Measurements from ENCODE around the gene HSPA4. TPM values are rescaled to one million over a fixed set of nuclear protein-coding genes. Genes with fewer than 3 reads are reported as not detected.
A peak's percentile ranks its signal among the peaks of the same experiment; 100 is the strongest.
"Not testable (repeated sequence)": the region's sequence is repeated elsewhere in the genome, so short reads cannot be mapped to it uniquely, and the experiment has no call there.

The HSPA4 gene
- polyA plus RNA-seq, 1 donor from 2014 or later: 69.5 TPM

DNA sequence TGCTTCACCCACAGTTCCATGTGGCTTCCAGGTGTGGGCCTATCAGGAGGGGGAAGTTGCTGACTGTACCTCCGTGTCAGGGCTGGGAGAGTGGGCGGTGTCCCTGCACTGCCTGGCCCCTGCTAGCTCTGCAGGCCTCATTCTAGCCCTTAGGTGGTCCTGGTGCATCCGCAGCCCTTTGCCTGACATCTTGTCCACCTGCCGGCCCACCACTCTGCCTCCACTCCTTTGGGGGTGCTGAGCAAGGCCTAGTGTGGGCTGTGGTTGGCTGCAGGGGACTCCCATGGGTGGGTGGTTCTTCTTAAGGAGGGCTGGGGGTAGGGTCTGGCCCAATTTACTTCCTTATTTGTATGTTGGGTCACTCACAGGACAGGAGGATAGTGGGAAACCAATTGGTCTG is 66.9 kb downstream of the HSPA4 start:
- no peaks in the 10 kb centered on the region for H3K27me3 Mint-ChIP-seq
- no peaks in the 10 kb centered on the region for H3K36me3 Mint-ChIP-seq
- peaks cover 0 to 6% (median 2%) of the 10 kb centered on the region in 3 donors for H3K4me1 Mint-ChIP-seq
- H3K27ac Mint-ChIP-seq: peak overlapping the region in 1 of 3 donors; percentile 95
- no peak overlapping the region for H3K4me3 Mint-ChIP-seq
- H3K9me3 Mint-ChIP-seq: no peaks in the 10 kb centered on the region

DNA sequence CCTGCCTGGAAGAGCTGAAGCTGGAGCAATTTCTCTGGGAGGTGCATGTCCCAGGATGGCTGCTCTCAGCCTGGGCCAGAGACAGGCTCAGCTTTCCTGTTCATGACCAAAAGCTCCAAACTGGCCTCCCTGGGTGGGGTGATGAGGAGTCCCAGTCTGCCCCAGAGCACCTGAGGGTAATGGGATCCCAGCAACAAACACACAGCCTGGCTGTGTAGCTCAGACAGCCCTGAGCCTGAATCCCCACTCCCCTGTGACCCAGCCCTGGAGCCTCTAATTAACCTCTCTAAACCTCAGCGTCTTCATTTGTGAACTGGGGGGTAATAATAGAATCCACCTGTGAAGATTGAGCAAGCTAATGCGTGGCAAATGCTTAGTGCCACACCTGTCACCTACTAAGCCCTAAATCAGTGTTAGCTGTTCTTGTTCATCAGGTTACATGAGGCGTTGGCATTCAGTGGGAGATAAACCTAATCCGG is 67.5 kb downstream of the HSPA4 start:
- H3K9me3 Mint-ChIP-seq: no peaks in the 10 kb centered on the region
- H3K27me3 Mint-ChIP-seq: peaks cover 2% of the 10 kb centered on the region
- peak overlapping the region in 1 of 3 donors; percentile 31 for H3K27ac Mint-ChIP-seq
- peaks cover 0 to 6% (median 0%) of the 10 kb centered on the region in 3 donors for H3K4me1 Mint-ChIP-seq
- no peak overlapping the region for H3K4me3 Mint-ChIP-seq
- H3K36me3 Mint-ChIP-seq: no peaks in the 10 kb centered on the region

DNA sequence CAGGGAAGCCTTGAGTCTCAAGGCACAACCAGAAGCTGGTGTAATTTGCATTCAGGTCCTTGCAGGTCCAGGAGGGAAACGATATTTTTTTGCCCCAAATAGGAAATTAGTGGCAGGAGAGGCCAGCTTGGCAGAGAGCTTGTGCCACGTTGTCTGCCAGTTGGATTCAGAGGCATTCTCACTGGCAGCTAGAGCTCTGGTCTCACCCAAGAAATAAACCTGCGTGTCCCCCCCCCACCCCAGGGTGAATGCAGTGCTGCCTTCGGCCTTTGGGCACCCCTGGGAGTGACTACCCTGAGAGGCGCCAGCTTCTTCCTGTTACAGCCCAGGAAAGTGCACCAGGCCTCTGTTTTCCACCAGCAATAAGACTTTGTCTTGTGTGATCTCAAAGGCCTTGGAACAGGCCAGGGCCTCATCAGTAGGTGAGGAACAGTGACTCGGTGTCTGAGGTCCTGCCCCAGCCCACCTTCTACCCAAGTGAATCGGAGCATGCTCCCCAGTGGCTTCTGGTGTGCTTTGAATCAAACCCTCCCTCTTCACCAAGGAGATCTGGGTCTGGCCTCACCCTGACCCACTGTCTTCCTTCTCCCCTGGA is 68.4 kb downstream of the HSPA4 start:
- Mint-ChIP-seq H3K27me3 (peaks cover 4% of the 10 kb centered on the region), H3K27ac (no peak overlapping the region), H3K36me3 (no peaks in the 10 kb centered on the region)

DNA sequence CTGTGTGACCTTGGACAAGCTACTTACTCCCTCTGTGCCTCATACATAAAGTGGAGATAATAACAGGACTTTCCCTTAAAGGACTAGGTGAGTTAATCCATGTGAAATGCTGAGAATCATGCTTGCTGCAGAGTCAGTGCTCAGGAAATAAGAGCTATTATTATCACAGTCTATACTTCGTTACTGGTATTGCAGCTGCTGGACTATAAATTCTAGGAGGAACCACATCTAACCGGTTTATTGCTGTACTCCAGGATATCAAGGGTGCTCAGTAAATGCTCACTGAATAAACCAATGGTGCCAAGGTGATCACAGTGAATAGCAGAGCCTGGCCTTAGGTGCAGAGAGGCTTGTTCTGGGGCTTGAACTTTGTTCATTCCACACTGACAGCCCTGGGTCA is 69.3 kb downstream of the HSPA4 start:
- no peaks in the 10 kb centered on the region for H3K9me3 Mint-ChIP-seq
- no peak overlapping the region for H3K27ac Mint-ChIP-seq
- H3K4me3 Mint-ChIP-seq: no peak overlapping the region
- no peaks in the 10 kb centered on the region for H3K36me3 Mint-ChIP-seq
- H3K4me1 Mint-ChIP-seq: no peaks in the 10 kb centered on the region
- peaks cover 6% of the 10 kb centered on the region for H3K27me3 Mint-ChIP-seq

More for the DNA sequence above, 68.4 kb downstream of the HSPA4 start:
- Mint-ChIP-seq H3K4me1 (no peaks in the 10 kb centered on the region), H3K9me3 (no peaks in the 10 kb centered on the region), H3K4me3 (no peak overlapping the region)

DNA sequence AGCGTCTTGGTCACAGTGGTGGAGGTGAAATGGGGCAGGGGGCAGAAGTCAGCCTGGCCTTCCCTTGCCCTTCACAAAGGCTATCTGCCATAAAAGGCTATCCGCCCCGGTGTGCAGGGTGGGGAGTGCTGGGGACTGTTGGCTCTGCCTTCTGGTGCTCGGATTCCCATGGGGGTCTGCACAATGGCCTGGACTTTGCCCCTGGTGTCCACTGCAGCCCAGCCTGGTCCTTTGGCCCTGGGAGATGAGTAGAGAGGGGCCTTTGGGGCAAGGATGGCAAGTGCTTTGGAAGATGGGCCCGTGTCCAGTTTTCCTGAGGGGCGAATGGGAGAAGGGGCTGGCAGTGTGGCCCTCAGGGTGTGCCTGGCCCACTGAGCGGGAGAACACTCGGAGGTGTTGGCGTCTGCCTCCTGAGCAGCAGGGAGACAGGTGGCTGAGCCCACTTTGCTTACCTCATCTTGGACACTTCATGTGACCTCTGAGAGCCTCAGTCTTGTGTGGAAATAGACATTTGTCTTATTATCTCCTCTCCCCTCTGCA is 69.9 kb downstream of the HSPA4 start:
- Mint-ChIP-seq H3K27ac (no peak overlapping the region), H3K4me3 (no peak overlapping the region), H3K4me1 (no peaks in the 10 kb centered on the region), H3K9me3 (no peaks in the 10 kb centered on the region), H3K36me3 (no peaks in the 10 kb centered on the region), H3K27me3 (peaks cover 11% of the 10 kb centered on the region)

DNA sequence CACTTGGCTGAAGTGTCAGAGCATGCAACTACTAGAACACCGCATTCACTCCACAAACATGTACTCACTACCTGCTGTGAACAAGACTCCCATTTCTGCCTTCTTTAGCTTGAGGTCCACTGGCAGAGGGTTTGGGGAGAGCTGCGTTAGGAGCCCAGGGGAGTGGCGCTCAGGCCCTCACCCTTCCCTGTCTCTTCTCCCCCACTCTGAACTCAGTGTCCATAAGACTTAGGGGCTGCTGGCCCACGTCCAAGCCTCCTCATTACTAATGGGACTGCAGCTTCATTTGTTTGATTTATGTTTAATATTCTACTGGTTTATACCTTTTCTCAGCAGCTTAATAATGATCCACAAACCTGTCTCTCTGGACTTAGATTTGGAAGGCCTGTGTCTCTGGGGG is 70.9 kb downstream of the HSPA4 start:
- Mint-ChIP-seq H3K4me3 (no peak overlapping the region), H3K27me3 (peaks cover 15% of the 10 kb centered on the region), H3K4me1 (no peaks in the 10 kb centered on the region), H3K9me3 (no peaks in the 10 kb centered on the region), H3K36me3 (no peaks in the 10 kb centered on the region), H3K27ac (no peak overlapping the region)

DNA sequence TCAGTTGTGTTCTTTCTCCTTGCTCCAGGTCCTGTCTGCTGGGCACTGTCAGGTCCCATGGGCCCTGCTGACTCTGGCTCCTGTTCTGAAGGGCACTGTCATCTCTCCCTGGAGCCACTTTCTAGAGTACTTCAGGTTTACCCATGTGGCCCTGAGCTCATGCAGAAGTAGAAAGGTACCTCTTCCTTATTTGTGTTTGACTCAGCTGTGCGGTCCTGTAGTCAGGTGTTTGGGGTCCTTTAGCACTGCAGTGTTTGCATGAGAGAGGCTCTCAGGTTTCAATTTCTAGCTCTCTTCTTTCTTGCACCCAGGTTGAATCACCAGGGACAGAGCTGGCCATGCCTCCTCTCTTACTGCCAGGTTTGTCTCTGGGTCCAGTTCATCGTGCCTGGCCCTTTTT is 71.5 kb downstream of the HSPA4 start:
- Mint-ChIP-seq H3K27me3 (peaks cover 15% of the 10 kb centered on the region), H3K36me3 (no peaks in the 10 kb centered on the region), H3K27ac (no peak overlapping the region)

DNA sequence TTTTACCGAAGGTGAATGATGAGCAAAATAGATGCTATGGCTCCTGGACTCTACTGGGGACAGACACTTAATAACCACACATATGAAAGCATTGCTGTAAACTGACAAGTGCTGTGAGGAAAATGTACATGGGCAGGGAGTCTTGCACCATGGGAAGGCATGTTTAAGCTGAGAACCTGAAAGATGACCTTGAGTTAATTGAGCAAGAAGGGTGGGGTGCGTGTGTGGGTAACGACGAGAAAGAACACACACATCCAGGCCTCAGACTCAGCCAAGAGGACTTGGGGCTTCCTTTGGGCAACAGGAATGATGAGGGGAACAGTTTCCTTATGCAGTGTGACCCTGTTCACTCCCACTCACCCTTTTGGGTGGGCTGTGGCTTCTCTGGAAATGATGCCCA is 73.1 kb downstream of the HSPA4 start:
- no peak overlapping the region for H3K4me3 Mint-ChIP-seq

More for the DNA sequence above, 71.5 kb downstream of the HSPA4 start:
- Mint-ChIP-seq H3K4me3 (no peak overlapping the region), H3K9me3 (no peaks in the 10 kb centered on the region), H3K4me1 (no peaks in the 10 kb centered on the region)

DNA sequence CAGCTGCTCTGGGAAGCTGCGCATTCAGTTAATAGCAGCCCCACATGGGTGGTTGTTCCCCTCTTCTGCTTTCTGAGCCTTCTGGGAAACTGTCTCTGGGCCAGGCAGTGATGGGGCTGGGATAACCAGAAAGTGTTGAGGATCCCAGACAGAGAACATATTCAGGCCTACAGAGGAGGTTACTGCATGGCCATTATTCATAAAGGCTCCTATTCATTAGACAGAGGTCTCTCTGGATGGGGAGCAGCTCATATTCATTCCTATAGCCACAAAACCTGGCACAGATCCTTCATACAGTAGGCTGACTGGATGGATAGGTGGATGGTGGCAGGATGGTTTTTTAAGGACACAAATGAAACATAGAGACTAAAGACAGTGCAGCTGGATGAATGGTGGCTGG is 76.3 kb downstream of the HSPA4 start:
- Mint-ChIP-seq H3K27me3 (peaks cover 19% of the 10 kb centered on the region), H3K4me3 (no peak overlapping the region), H3K4me1 (no peaks in the 10 kb centered on the region), H3K36me3 (no peaks in the 10 kb centered on the region), H3K9me3 (no peaks in the 10 kb centered on the region), H3K27ac (no peak overlapping the region)

More for the DNA sequence above, 73.1 kb downstream of the HSPA4 start:
- Mint-ChIP-seq H3K9me3 (no peaks in the 10 kb centered on the region), H3K27me3 (peaks cover 18% of the 10 kb centered on the region), H3K4me1 (no peaks in the 10 kb centered on the region), H3K36me3 (no peaks in the 10 kb centered on the region), H3K27ac (no peak overlapping the region)

DNA sequence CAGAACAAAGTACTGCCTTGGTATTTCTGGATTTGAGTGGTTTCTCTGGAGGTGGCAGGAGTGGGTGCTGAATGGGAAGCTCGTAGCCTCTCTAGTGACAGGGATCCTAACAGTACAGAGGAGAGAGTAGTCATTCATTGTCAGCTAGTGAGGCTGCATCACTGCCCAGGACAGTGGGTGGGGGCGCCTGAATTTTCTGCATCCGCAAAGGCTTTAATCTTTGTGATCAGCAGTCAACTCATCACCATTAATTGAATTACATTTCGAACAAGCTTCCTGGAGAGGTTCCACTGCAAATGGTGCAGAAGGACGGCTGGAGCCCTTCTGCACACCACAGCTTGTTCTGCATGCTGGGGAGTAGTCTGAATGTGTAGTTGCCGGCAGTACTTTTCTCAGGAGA is 77.5 kb downstream of the HSPA4 start:
- Mint-ChIP-seq H3K36me3 (no peaks in the 10 kb centered on the region), H3K4me3 (no peak overlapping the region), H3K9me3 (no peaks in the 10 kb centered on the region), H3K4me1 (no peaks in the 10 kb centered on the region), H3K27me3 (peaks cover 17% of the 10 kb centered on the region), H3K27ac (no peak overlapping the region)

DNA sequence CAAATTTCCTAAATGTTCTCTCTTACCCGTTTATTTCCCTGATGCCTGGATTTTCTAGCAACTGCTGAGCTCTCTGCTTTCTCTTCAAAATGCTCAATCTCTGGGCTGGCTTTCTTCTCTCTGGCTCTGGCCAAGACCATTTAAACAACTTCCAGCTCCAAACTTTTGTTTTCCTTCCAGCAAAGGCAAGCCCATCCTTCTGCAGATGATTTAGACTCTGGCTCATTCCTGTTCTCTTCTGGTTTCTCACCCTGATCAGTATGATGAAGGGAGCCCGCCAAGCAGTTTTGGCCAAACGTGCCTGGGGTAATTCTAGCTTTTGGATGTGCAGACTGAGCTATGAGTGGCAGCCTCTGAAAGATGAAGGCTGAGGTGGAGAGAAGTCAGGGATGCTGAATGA is 78.1 kb downstream of the HSPA4 start:
- Mint-ChIP-seq H3K36me3 (no peaks in the 10 kb centered on the region), H3K27ac (no peak overlapping the region), H3K27me3 (peaks cover 17% of the 10 kb centered on the region), H3K4me1 (no peaks in the 10 kb centered on the region), H3K9me3 (no peaks in the 10 kb centered on the region), H3K4me3 (no peak overlapping the region)

DNA sequence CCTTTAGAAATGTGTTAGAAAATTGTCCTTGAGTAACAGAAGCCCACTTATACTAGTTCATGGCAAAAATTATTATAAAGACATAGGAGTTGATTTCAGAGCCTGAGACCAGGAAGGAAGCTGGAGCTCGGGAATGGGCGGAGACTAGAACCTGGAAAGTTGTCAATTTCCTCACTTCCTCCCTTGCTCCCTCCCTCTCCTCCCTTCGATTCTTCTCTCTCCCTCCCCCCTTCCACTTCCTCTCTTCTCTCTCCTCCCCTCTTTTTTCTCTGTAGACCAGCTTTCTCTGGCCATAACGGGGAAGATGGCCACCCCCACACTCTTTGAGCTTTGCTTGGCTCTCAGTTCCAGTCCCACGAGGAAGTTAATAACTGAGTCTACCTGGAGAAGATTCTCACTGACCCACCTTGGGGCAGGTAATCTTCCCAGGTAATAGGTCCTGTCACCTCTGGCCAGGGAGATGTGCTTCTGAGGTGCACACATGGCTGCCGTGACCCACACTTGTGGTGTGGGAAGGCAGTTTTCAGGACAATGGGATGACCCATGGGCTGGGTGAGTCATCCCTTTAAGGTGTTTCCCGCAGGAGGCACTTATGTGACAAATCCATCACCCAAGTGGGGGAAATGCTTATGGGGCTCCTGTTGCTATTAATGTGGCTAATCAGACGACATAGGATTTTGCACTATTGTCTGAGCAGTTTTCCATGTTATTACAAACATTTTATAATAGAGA is 78.7 kb downstream of the HSPA4 start:
- H3K27ac Mint-ChIP-seq: no peak overlapping the region
- H3K4me1 Mint-ChIP-seq: no peaks in the 10 kb centered on the region
- H3K9me3 Mint-ChIP-seq: no peaks in the 10 kb centered on the region
- H3K36me3 Mint-ChIP-seq: no peaks in the 10 kb centered on the region
- H3K4me3 Mint-ChIP-seq: no peak overlapping the region
- H3K27me3 Mint-ChIP-seq: peaks cover 14% of the 10 kb centered on the region

DNA sequence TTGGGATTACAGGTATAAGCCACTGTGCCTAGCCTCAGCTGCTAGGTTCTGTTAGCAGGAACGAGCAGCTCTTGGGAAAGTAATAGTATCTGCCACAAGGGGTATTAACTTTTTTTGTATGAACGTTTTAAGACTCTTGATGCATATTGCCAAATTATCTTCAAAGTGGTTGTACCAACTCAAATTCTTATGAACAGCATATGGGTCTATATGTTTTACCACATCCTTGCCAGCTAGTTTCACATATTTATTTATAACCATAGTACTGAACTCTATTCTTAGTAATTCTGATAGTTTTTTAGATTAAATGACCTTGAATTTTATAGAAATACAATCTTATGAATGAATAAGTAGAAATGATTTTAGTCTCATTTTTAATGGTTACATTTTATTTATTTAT is 80.9 kb downstream of the HSPA4 start:
- no peak overlapping the region for H3K27ac Mint-ChIP-seq
- H3K9me3 Mint-ChIP-seq: peaks cover 0 to 6% (median 0%) of the 10 kb centered on the region in 3 donors
- no peak overlapping the region for H3K4me3 Mint-ChIP-seq
- no peaks in the 10 kb centered on the region for H3K4me1 Mint-ChIP-seq
- peaks cover 4% of the 10 kb centered on the region for H3K27me3 Mint-ChIP-seq
- no peaks in the 10 kb centered on the region for H3K36me3 Mint-ChIP-seq

DNA sequence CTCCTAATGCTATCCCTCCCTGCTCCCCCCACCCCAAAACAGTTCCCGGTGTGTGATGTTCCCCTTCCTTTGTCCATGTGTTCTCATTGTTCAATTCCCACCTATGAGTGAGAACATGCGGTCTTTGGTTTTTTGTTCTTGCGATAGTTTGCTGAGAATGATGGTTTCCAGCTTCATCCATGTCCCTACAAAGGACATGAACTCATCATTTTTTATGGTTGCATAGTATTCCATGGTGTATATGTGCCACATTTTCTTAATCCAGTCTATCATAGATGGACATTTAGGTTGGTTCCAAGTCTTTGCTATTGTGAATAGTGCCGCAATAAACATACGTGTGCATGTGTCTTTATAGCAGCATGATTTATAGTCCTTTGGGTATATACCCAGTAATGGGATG is 81.4 kb downstream of the HSPA4 start:
- not testable (repeated sequence) for H3K27ac Mint-ChIP-seq, H3K36me3 Mint-ChIP-seq, H3K4me1 Mint-ChIP-seq, H3K4me3 Mint-ChIP-seq, H3K27me3 Mint-ChIP-seq, H3K9me3 Mint-ChIP-seq

DNA sequence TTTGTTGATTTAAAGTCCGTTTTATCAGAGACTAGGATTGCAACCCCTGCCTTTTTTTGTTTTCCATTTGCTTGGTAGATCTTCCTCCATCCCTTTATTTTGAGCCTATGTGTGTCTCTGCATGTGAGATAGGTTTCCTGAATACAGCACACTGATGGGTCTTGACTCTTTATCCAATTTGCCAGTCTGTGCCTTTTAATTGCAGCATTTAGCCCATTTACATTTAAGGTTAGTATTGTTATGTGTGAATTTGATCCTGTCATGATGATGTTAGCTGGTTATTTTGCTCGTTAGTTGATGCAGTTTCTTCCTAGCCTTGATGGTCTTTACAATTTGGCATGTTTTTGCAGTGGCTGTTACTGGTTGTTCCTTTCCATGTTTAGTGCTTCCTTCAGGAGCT is 85.1 kb downstream of the HSPA4 start:
- H3K9me3 Mint-ChIP-seq, H3K4me1 Mint-ChIP-seq, H3K27me3 Mint-ChIP-seq, H3K27ac Mint-ChIP-seq, H3K36me3 Mint-ChIP-seq, H3K4me3 Mint-ChIP-seq: not testable (repeated sequence)

DNA sequence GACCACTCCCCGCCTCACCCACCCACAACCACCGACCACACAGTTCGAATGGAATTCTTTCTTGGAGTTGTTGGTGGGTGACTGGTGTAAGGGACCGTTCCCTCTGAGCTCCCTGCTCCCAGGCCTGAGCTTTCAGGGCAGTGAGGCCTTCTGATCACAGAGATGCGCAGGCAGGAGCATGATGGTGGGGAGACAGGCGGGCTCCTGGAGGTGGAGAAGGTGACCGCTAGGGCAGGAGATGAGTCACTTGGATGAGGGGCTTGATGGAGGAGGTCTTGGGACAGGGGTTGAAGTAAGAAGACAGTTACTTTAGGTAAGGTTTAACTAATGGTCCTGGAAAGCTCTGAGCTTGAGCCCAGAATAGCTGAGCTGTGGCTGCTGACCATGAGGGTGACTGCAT is 88.5 kb downstream of the HSPA4 start:
- Mint-ChIP-seq H3K9me3 (peaks cover 5 to 13% (median 6%) of the 10 kb centered on the region in 3 donors), H3K4me3 (no peak overlapping the region), H3K36me3 (no peaks in the 10 kb centered on the region), H3K27me3 (peaks cover 7% of the 10 kb centered on the region), H3K27ac (no peak overlapping the region), H3K4me1 (no peaks in the 10 kb centered on the region)

Data from IgD-negative memory B cell (primary cell).